GM21381 (cell line): ENCODE measurements around the gene CCDC15.
"Not testable (repeated sequence)": the region's sequence is repeated elsewhere in the genome, so short reads cannot be mapped to it uniquely, and the experiment has no call there.

Source experiments
- ATAC-seq: cut with Tn5 transposase; IDR thresholded peaks from one replicate; pipeline ENCODE4 v1.9.1; 2021; ENCODE audit warnings: mild to moderate bottlenecking, moderate library complexity; ENCODE audit not compliant: unreplicated experiment

CCDC15 gene

DNA sequence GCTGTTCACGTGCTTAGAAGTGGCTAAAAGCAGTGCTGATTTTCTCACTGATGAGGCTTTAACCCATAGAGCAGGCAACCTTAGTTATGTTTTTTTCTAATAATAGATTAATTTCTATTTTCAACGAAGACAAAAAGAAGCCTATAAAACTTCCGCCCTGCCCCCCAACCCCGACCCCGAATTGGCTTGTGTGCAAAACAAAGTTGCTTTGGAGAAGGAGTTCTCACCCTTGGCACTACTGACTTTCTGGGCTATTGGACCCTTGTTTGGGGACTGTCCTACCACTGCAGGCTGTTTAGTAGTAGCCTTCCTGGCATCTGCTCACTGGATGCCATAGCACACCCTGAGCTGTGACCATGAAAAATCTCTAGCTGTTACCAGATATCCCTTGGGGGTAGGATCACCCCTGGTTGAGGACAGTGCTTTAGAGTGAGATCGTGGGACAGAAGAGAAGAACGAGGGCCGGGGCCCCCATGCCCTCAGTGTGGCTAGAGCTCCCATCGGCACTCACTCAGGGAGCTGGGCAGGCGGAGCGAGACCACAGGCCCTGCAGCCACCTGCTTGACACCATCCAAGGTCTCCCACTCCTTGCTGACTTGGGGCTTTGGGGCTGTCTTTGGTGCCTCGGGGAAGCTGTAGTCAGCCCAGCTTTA is 126.0 kb downstream of the CCDC15 start:
- no peak for ATAC-seq

DNA sequence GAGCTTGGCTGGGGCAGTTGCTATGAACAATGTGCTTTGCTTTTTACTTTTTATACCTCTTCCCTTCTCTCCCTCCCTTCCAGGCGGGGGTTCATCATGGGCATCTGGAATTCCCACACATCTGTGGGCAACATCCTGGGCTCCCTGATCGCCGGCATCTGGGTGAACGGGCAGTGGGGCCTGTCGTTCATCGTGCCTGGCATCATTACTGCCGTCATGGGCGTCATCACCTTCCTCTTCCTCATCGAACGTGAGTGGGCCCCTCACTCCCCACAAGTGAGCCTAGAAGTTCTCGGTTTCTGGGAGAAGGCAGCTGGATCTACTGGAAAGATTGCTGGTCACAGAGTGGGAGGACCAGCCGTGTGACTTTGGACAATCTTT is 126.5 kb downstream of the CCDC15 start:
- ATAC-seq: no peak

DNA sequence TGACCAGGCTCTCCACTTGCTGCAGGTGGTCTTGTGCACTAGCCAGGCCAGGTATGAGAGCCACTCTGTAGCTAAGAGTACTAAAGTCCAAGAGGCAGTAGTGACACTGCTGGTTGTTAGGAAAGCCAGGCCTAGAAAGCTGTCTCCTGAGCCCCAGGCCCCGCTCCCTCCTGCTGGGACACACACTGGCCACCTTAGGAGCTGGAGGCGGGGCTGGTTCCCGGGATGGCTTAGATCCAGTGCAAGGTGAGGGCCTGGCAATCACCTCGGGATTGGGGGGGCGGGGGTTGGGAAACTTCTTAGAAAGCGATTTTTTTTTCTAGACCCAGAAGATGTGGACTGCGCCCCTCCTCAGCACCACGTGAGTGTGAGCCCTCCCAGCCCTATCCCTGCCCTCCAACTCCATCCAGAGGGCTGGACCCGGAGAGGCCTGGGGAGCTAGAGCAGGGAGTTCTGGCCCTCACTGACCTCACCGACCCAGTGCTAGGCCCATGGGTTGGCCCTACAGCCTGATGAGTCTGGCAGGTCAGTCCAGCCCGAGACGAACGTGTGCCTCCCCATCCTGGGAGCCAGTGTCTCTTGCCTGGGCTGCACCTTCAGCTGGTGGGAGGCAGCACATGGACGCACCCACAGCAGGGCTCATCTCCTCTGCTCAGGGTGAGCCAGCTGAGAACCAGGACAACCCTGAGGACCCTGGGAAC is 127.2 kb downstream of the CCDC15 start:
- ATAC-seq: no peak

DNA sequence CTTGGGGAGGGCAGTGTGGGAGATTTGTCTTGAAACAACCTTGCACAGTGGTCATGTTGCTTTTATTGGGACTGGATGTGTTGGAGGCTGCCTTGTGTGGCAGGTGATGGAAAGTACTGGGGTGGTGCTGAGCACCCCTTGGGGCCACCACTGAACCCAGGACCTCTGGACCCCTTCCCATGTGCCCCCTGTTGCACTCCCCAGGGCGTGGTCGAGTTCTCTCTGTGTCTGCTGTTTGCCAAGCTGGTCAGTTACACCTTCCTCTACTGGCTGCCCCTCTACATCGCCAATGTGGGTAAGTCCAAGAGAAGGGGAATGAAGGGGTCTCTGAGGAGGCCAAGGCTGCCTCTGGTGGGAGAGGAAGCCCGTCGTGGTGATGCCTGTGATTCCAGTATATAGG is 128.0 kb downstream of the CCDC15 start:
- no peak for ATAC-seq

DNA sequence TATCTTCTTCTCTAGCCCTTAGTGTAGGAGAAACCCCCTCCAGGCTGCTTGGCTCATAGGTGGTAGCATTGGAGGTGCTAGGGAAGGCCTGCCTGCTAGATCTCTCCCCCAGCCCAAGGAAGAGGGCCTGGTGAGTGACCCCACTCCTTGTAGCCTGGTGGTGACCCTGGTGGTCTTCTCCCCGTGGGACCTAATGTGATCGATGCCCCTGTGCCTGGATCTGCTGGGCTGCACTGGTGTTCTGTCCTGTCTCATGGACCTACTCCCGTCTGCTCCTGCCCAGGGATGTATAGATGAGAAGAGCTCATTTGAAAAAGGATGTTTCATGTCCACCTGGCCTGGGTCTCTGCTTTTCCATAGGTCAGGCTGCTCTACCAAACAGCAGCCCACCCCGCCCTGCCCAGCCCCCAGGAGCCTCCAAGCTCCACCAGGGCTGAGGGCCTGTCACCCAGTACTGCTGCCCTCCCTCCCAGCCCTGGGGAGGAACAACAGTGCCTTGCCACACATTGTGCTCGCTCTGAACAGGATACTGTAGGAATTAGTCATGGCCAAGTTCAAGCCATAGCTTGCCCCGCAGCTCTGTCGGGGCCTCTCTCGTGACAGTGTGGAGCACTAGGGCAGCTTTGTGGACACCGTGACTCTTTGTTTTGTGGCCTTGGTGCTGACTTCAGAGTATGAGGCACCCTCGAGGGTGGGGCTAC is 128.8 kb downstream of the CCDC15 start:
- ATAC-seq: no peak

DNA sequence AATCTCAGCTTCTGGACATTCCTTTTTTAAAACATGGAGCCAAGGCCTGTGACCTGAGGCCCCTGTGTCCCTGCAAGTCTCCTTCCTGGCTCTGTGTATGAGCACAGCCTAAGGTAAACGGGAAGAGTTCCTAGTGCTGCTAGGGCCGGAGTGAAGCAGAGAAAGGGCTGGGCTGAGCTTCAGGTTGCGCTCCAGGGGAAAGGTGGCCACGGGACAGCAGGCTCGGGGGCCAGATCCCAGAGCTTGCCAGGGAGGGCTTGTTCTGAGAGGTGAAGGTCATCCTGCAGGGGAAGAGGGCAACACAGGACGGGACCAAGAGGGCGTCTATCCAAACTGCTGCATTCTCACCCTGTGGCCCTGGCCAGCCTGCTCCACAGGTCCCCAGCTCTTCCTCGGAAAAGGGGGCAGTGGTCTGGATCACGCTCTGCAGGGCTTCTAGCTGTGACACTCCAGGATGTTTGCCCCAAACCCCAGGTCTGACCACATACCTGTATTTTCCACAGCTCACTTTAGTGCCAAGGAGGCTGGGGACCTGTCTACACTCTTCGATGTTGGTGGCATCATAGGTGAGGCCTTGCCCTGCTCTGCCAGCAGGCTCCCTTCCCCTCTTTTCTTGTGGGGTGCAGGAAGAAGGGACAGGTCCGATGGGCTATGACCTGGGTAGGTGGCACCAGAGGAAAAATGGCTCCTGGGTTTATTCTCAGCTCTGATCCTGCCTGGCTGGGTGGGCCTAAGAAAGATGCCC is 129.5 kb downstream of the CCDC15 start:
- no peak for ATAC-seq

DNA sequence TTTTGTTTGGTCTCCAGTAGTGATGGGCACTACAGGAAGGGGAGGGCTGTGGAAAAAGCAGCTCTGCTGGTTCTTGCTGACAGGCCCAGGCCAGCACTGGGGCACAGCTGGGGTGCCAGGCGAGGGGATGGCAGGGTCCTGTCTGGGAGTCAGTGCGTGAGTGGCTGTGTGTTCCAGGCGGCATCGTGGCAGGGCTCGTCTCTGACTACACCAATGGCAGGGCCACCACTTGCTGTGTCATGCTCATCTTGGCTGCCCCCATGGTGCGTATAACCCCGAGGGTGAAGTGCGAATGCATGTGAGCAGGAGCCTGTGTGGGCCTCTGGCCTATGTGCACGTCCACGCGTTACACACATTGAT is 130.0 kb downstream of the CCDC15 start:
- no peak for ATAC-seq

DNA sequence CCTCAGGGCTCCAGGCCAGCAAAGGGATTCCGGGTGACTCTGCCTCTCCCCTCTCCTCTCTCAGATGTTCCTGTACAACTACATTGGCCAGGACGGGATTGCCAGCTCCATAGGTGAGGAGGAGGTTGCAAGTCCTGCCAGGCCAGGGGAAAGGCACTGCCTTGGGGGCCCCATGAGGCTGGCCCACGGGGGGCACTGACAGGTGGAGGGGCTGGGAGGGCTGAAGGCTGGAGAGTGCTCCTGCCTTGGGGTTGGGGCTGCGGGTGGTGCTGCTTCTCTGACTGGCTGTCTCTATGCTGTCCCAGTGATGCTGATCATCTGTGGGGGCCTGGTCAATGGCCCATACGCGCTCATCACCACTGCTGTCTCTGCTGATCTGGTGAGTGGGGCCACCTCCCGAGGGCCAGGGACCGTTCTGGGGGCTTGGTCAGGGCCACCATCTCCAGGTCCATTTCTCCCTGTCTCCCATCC is 130.8 kb downstream of the CCDC15 start:
- ATAC-seq: no peak

DNA sequence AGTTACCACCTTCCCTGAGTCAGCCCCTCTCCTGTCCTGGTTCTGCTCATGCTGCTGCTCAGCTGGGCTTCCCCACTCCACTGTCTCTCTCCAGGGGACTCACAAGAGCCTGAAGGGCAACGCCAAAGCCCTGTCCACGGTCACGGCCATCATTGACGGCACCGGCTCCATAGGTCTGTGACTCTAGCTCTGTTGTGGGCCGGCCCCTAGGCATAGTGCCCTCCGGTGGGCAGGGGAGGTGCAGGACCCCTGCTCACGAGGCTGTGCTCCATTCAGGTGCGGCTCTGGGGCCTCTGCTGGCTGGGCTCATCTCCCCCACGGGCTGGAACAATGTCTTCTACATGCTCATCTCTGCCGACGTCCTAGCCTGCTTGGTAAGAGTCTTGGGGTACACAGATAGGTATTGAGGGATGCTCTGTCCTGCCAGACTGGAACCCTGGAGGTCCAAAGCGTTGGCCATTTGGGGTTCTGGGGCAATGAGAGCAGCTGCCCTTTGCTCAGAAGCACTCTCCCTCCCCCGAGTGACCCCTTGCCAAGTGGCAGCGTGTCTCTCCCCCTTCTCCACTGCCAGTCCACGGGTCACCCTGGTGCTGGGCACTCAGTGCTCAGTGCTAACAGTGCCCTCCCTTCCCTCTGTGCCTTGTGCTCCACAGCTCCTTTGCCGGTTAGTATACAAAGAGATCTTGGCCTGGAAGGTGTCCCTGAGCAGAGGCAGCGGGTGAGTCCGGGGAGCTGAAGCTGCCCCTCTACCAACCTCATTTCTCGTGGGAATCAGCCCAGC is 131.5 kb downstream of the CCDC15 start:
- ATAC-seq: no peak

DNA sequence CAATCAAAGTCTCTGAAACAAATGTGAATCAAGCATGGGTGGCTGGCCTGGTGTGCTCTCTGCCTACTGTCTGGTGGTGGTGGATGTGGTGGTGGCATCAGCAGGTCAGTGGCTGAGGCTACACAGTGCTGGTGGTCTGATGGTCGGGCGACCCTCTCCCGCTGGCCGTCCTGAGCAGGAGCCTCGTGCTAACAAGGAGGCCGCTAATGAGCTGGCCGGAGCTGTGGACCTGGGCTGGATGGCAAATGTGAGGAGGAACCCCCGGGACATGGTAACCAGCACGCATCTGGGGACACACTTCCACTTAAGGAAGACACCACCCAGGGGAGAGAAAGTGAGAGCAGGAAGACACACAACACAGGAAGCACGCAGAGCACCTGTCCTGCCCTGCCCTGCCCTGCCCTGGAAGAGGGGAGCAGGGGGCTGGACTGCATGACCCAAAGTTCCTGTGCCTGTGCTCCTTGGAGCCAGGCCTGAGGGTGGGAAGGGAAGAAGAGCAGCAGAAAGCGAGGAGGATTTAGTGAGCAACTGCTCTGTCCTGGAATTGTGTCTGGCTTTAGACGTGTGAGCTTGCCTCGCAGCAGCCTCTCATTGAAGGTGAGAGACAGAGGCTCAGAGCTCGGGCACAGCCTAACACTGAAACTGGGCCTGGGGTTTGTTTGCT is 132.8 kb downstream of the CCDC15 start:
- ATAC-seq: no peak

DNA sequence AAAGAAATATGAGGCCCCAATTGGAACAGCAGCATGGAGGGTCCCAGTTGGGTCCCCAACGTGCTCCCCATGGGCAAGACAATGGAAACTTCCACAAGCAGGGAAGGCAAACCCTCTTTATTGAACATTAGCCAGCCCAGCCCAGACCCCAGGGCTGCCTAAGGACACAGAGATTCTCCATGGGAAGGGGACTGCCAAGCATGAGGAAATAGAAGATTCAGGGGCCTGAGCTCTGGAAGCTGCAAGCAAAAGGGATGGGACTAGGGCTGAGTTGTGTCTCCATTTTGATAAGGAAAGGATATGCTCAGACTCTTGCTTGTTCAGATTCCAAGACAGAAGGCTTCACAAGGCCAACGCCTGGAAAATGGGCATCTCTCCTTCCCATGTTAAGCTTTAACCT is 134.1 kb downstream of the CCDC15 start:
- ATAC-seq: no peak

DNA sequence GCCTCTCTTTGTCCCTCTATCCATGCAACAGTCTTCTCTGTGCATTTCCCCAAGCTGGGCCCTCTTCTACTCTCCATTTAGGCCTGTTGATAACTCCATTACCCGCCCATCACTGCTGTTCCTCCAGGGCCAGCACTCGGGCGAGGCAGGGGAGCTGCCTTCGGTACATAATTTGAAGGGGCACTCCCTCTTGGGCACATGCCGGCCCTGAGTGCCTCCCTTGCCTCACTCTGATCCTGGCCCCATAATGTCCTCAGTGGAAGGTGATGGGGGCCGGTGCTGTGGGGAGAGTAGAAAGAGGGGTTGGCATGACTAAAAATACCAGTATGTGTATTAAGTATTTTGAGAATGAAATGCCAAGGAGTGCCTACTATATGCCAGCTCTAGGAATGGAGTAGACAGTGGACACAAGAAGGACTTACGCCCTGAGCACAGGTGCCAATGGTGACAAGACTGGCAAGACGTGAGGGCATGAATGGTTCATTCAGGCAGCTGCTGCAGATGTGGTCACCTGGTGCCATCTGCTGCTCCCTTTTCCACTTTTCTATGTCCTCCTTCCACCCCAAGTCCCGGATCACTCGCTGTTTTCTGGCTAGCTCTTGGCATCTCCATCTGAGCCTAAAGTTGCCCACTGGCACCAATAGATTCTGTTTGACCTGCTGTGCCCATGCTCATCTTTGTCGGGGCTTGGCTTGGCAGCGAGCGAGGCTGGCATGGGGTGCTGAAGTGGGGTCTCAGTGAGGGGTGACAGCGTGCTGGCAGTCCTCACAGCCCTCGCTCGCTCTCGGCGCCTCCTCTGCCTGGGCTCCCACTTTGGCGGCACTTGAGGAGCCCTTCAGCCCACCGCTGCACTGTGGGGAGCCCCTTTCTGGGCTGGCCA is 134.8 kb downstream of the CCDC15 start:
- ATAC-seq: no peak

DNA sequence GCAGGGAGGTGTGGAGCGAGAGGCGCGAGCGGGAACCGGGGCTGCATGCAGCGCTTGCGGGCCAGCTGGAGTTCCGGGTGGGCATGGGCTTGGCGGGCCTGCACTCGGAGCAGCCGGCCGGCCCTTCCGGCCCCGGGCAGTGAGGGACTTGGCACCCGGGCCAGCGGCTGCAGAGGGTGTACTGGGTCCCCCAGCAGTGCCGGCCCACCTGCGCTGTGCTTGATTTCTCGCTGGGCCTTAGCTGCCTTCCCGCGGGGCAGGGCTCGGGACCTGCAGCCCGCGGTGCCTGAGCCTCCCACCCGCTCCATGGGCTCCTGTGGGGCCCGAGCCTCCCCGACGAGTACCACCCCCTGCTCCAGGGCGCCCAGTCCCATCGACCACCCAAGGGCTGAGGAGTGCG is 135.5 kb downstream of the CCDC15 start:
- ATAC-seq: not testable (repeated sequence)

DNA sequence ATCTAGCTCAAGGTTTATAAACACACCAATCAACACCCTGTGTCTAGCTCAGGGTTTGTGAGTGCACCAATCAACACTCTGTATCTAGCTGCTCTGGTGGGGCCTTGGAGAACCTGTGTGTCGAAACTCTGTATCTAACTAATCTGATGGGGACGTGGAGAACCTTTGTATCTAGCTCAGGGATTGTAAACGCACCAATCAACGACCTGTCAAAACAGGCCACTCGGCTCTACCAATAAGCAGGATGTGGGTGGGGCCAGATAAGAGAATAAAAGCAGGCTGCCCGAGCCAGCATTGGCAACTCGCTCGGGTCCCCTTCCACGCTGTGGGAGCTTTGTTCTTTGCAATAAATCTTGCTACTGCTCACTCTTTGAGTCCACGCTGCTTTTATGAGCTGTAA is 136.1 kb downstream of the CCDC15 start:
- ATAC-seq: not testable (repeated sequence)

DNA sequence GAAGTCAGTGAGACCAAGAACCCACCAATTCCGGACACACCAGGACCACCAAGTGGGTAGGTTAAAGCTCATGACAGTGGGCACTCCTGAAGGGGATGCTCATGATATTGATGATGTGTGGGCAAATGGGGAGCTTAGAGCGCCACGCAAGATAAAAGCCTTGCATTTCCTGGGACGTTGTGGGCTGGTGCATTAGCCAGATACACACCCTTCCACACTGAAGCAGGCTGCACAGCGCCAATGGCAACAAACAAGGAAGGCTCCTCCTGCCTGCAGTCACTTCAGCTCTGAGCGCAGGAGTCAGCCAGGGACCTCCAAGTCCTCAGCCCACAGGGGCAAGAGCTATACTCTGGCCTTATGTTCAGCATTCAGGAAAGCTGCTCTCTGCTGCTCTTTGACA is 136.8 kb downstream of the CCDC15 start:
- ATAC-seq: no peak
